GM12878 (cell line): ENCODE results near the gene OTULINL.

Source experiments
- ATF2 ChIP-seq: IDR thresholded peaks from 2 replicates; pipeline ENCODE4 v1.6.1; 2012; ENCODE audit warnings: low read length, inconsistent platforms
- FOXK2 ChIP-seq: fragments of 450-650 bp; IDR thresholded peaks from 2 replicates; pipeline ENCODE4 v1.6.1; 2017; ENCODE audit warnings: mild to moderate bottlenecking, moderate library complexity
- ZNF592 ChIP-seq: fragments of 450-650 bp; IDR thresholded peaks from 2 replicates; pipeline ENCODE4 v1.6.1; 2017; ENCODE audit warnings: mild to moderate bottlenecking, moderate library complexity

- no peak for TF ChIP-seq ZNF592
- TF ChIP-seq FOXK2, result no peak
- TF ChIP-seq ATF2, result no peak
Observed at GRCh38 chr5:14656898-14657297, 75.3 kb downstream of the OTULINL start.
